Measurements from ENCODE around the gene SHCBP1.
"Not testable (repeated sequence)": the region's sequence is repeated elsewhere in the genome, so short reads cannot be mapped to it uniquely, and the experiment has no call there.

SHCBP1 gene, protein sequence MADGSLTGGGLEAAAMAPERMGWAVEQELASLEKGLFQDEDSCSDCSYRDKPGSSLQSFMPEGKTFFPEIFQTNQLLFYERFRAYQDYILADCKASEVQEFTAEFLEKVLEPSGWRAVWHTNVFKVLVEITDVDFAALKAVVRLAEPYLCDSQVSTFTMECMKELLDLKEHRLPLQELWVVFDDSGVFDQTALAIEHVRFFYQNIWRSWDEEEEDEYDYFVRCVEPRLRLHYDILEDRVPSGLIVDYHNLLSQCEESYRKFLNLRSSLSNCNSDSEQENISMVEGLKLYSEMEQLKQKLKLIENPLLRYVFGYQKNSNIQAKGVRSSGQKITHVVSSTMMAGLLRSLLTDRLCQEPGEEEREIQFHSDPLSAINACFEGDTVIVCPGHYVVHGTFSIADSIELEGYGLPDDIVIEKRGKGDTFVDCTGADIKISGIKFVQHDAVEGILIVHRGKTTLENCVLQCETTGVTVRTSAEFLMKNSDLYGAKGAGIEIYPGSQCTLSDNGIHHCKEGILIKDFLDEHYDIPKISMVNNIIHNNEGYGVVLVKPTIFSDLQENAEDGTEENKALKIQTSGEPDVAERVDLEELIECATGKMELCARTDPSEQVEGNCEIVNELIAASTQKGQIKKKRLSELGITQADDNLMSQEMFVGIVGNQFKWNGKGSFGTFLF

DNA sequence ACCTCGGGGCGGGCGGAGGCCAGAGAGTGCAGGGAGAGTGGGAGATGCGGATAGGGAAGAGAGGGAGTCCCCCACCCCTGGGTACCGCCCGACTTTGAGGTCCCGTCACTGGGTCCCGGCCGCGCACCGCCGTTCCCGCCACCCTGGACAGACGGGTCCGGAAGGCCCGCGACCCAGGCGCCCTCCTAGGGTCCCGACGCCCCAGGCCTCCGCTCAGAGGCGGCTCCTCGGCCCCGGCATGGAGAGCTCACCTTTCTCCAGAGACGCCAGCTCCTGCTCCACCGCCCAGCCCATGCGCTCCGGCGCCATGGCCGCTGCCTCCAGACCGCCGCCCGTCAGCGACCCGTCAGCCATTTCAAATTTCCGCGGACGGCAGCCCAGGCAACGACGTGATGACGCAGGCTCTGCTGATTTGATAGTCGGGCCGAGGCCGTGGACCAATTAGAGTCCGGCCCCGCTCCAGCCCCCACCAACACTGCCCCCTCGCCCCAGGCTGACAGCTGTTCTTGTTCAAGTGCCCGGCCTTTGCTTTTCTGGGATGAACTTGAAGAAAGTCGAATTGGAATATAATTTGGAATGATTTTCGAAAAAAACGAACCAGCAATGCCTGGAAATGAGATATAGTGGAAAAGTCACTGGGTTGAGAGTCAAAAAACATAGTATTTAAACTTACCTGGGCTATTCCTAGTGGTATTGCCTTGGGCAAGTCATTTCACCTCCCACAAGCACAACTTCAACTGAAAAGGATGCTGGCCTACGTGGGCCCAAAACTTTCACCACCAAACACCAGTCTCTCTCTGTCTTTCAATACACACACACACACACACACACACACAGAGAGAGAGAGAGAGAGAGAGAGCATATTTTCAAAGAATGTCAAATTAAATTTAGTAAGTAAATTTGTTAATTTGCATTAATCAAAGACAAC, at the start of gene SHCBP1:
Gene SHCBP1, minus strand, starts transcription at position 374 of the 928 bp plus-strand sequence. Its CDS starts 20 bp downstream, at position 354.
- DNase-seq (ENCODE audit: low read depth in 2 of 2), result peak; percentile 31 to 42

DNA sequence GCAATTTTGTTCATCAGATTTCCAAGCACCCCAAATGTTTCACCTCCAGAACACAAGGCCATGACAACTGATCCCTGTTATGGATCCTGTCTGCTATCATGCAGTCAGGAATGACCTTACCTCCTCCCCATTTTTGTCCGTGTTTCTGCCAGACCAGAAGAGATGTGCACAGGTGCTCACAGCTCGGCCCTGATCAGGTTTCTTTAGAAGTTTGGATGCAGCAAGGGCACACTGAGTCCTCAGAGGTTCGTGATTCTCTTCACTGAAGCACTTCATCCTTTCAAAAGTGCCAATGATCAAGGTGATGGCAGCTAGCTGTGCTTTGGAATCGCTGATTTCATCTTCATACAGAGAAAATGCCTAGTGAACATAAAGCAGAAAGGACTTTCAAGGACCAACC, 40.9 kb upstream of the SHCBP1 start:
- no peak for DNase-seq (ENCODE audit: low read depth in 2 of 2)

GRCh38 chr16:46658925-46659324, 37.7 kb upstream of the SHCBP1 start:
- no peak for DNase-seq (ENCODE audit: low read depth in 2 of 2)

GRCh38 chr16:46651305-46651704, 30.1 kb upstream of the SHCBP1 start:
- DNase-seq (ENCODE audit: low read depth in 2 of 2), result no peak

GRCh38 chr16:46650254-46650623, 29.1 kb upstream of the SHCBP1 start:
- no peak for DNase-seq (ENCODE audit: low read depth in 2 of 2)

DNA sequence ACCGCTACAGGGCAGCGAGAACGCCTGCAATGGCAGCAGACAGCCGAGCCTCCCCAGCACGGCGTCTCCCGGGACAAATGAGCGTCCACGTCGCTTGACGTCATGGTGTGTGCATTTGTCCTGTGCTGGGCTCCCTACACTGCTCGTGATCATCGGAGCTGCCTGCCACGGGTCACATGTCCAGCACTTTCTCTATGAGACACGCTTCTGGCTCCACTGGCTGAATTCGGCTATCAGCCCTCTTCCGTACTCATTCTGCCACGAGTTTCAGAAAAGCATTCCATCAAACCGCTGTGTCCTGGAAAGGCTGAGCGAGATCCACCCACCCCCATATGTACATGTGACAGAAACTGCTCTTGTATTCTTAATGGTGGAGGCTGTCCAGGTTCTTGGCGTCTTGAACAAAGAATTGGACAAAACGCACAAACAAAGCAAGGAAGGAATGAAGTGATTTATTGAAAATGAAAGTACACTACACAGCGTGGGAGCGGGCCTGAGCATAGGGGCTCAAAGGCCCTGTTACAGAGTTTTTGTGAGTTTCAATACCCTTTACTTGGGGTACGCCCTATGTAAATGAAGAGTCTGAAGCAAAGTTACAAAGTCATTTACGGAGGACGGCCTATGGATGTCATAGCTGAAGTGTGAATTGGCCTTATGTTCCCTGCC, 28.5 kb upstream of the SHCBP1 start:
- no peak for DNase-seq (ENCODE audit: low read depth in 2 of 2)

- no peak for DNase-seq (ENCODE audit: low read depth in 2 of 2)
Measured at GRCh38 chr16:46648656-46649055, 27.5 kb upstream of the SHCBP1 start.

DNA sequence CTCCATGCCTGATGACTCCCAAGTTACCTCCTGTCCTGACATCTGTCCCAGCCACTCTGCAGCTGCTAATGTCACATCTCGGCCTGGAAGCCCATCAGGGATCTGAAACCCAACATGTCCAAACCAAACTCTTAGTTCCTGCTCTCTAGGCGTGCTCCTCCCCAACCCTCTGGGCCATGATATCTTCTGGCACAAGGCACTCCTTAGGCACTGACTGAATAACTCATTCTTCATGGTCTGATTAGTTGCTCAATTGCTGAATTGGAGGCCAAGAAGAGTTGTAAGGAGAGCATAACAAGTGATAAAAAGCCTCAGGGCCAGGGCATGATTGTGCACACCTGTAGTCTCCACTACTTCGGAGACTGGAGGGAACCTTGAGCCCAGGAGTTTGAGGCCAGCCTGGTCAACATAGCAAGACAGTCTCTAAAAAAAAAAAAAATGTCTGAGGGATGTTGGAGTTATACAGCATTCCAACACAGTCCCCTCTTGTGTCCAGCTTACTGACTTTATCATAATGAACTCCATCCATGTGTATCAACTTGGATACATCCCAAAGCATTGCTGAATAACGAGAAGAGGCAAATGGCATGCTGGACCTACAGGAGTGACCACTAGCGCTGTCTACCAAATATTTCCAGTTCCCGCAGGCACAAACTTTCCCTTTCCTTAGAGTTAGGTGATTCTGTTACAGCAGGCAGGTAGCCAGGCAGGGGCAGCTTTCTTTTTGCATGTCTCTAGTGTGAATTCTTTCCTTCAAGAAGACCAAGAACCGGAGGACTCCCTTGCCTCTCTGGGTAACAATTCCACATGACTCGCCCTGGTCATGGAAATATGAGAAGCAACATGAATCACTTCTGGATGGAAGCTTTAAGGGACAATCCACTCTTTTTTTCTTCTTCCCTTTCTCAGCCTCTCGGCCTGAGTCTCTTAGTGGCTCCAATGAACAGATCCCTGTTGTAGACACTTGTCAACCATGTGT, 18.1 kb upstream of the SHCBP1 start:
- DNase-seq (ENCODE audit: low read depth in 2 of 2), result no peak

GRCh38 chr16:46632778-46633733, 11.9 kb upstream of the SHCBP1 start:
- no peak for DNase-seq (ENCODE audit: low read depth in 2 of 2)

- DNase-seq (ENCODE audit: low read depth in 2 of 2), result no peak
Measured at GRCh38 chr16:46629331-46630219, 8.4 kb upstream of the SHCBP1 start.

DNA sequence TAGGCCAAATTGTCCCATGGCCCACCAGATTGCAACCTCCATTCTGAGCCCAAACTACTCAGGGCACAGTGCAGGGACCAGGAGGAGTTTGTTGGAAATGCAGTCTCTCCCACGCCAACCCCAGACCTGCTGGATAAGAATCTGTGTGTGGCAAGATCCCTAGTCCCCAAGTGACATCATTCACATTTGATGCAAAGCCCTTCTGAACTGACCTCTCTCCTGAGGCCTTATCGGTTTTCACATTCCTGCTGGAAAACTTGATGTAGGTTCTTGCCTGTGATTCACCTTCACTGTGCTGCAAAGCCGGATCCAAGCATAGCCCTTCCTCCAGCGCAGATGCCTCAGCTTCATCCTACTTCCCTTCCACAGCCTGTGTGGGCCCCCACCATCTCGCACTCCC, 6.6 kb upstream of the SHCBP1 start:
- DNase-seq (ENCODE audit: low read depth in 2 of 2), result no peak

DNA sequence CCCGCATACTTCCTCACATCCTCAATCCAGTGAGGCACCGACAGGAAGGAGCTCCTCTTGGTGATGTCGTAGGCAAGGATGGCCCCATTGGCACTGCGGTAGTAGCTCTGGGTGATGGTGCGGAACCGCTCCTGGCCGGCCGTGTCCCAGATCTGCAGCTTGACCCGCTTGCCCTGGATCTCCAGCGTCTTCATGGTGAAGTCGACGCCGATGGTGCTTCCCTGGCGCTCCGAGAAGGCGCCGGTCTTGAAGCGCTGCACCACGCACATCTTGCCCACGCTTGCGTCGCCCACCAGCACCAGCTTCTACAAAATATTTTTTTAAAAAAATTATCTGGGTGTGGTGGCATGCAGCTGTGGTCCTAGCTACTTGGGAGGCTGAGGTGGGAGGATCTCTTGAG, 5.5 kb upstream of the SHCBP1 start:
- not testable (repeated sequence) for DNase-seq (ENCODE audit: low read depth in 2 of 2)

GRCh38 chr16:46624862-46625261, 3.7 kb upstream of the SHCBP1 start:
- not testable (repeated sequence) for DNase-seq (ENCODE audit: low read depth in 2 of 2)

DNA sequence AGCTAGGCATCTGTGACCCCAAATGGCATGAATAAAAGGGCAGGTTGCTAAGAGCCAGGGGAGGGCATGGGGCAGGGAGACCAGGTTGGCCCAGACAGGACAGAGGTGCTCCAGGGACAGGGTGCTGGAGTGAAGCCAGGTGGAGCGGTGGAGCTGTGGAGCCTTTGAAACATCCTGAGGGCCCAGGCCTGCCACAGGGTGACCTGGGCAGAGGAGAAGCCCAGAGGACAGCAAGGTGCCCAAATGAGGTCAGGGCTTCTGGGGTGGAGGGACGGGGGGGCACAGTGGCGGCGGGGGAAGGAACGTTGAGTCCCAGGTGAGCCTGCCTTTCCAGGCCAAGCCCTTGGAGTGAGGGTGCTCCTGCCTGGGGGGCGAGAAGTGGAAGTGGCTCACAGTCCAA, 2.5 kb upstream of the SHCBP1 start:
- DNase-seq (ENCODE audit: low read depth in 2 of 2), result not testable (repeated sequence)

DNA sequence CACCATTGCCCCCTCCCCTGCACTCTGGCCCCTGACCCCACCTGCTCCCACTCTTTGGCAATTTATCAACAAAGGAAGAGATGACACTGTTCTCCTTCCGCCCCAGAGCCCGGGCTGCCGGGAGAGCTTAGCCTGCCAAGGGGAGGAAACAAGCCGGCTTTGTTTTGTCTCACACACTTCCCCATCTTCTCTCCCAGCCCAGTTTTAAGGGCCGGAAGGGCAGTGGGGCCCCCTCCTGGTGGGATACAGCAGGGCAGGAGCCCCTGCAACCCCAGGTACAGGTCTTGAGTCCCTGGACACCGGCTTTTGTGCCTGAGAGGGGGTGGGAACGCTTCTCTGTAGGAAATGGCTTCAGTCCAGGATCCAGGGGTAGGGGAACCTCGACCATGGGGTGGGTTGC, 2.1 kb upstream of the SHCBP1 start:
- DNase-seq (ENCODE audit: low read depth in 2 of 2), result not testable (repeated sequence)

DNA sequence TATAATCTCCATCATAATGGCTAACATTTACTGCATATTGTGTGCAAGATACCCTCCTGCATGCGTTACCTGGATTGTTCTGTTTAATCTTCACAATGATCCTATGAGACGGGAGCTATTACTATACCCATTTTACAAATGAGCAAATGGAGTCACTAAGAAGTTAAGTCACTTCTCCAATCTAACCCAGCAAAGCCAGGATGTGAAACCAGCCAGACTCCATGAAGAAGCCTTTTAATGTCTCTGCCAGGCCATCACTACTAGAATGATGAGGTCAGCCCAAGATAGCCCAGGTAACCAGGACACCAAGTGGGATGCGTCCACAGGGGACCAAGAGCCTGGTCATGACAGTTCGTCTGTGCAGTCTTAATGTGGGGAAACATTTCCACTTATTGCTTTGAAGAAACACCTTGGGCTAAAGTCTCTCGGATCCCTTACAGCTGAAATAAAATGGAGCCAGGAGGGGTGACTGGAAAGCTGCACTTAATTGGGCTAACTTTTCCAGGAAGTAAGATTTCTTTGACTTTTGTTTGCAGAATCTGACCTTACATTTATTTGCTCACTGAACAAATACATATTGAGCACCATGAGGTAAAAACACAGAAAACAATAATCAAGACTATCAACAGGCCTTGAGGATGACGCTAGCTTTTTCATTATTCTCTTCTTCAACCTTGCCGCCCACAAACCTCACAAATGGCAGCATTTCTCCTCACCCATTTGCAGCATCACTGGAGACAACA, 926 bp upstream of the SHCBP1 start:
- no peak for DNase-seq (ENCODE audit: low read depth in 2 of 2)

DNA sequence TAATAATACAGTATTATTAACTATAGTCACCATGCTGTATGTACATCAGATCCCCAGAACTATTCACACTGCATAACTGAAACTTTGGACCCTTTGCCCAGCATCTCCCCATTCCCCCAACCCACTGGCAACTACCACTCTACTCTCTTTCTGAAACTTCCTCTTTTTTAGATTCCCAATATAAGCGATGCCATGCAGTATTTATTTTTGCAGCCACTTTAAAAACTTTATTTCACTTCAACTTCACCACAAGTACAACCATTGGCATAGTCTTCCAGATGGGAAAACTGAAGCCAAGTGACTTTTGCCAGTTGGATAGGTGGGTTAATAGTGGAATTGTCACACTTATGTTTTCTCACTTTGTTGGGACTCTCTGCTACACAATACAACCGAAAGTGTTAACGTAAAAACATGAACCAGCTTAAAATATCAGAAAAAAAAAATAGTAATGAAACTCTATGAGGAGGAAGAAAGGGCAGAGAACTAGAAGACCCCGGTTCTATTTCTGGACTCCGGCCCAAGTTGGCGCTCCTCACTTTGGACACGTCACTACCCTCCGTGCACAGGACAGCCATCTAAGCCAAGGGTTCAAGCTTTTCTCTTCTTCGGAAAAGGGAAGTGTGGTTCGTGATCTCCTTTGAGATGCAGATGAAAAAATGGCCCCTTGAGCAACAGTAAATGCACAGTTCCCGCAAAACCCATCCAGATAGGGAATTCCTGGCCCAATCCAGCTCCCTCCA, 743 bp downstream of the SHCBP1 start:
- no peak for DNase-seq (ENCODE audit: low read depth in 2 of 2)
